UCSD-AML1 (cell line): Measurements from ENCODE around the gene WDR11.
A peak's percentile ranks its signal among the peaks of the same experiment; 100 is the strongest.
"Not testable (repeated sequence)": the region's sequence is repeated elsewhere in the genome, so short reads cannot be mapped to it uniquely, and the experiment has no call there.

Experiments
- DNase-seq: peaks from one replicate; lab custom pipeline; 2025; ENCODE audit not compliant: unreplicated experiment; lab: John Stamatoyannopoulos, UW

Gene WDR11

DNA sequence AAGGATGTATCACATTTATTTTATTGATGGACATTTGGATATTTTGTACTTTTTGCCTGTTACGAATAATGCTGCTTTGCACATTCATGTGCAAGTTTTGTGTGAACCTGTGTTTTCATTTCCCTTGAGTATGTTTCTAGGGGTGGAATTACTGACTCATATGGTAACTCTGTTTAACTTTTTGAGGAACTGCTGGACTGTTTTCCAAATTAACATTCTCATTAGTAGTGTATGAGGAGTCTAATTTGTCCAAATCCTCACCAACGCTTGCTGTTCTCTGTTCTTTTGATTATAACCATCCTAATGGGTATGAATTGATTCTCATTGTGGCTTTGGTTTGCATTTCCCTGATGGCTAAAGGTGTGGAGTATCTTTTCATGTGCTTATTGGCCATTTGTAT lies 3.2 kb downstream of the WDR11 start:
- no peak for DNase-seq

GRCh38 chr10:120861178-120861855 lies 10.2 kb downstream of the WDR11 start:
- DNase-seq: no peak

DNA sequence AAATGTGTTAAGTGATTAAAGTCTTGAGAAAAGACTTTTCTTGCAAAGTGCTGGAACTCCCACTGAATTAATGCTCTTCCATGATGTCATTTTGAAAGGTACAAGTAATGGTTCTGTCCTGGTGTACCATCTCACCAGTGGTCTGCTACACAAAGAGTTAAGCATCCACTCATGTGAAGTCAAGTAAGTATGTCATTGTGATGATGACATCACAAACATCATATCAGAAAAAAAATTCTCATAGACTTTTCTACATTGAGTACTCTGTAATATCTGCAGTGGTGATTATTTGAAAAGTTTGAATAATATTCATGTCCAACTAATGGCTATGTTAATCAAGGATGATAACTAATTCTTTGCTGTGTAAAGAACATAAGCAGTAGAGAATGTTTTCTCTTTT lies 22.6 kb downstream of the WDR11 start:
- DNase-seq: no peak

- no peak for DNase-seq
These were observed 31.9 kb downstream of the WDR11 start for GRCh38 chr10:120883071-120883470.

GRCh38 chr10:120887482-120887881 lies 36.3 kb downstream of the WDR11 start:
- no peak for DNase-seq

- DNase-seq: no peak
These were observed 40.2 kb downstream of the WDR11 start for GRCh38 chr10:120891365-120891764.

- no peak for DNase-seq
These were observed 43.4 kb downstream of the WDR11 start for GRCh38 chr10:120894556-120894955.

DNA sequence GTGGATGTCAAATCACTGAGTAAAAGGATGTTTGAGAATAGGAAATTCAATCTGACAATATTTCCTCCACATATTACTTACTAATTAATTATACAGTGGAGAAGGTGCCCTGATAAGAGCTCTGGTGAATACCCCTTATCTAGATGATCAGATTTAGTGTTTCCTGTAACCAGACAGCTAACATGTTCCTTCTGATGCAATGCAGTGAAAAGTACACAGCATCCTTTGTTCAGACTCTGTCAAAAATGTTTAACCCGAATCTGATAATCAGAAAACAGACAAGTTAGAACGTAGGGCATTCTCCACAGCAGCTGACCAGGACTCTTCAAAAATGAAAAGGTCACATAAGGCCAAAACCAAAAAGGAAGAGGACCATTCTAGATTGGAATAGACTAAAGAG lies 46.2 kb downstream of the WDR11 start:
- DNase-seq: no peak

DNA sequence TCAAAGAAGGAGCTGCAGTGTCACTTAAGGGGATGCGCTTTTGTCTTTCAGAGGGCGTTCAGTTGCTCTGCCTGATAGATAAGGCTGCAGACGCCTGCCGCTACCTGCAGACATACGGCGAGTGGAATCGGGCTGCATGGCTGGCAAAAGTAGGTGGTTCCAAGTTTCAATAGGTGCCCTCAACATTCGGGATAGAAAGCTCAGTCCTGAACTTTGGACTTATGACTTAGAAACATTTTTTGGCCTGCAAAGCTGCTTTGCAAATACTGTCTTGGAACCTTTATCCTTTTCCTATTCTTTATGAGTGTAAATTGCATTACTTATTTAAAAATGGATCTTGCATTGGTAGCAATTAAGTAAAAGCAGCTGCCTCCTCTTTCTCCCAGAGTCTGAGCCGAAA lies 54.1 kb downstream of the WDR11 start:
- DNase-seq: no peak

- no peak for DNase-seq
These were observed 66.5 kb downstream of the WDR11 start for GRCh38 chr10:120917521-120918250.

DNA sequence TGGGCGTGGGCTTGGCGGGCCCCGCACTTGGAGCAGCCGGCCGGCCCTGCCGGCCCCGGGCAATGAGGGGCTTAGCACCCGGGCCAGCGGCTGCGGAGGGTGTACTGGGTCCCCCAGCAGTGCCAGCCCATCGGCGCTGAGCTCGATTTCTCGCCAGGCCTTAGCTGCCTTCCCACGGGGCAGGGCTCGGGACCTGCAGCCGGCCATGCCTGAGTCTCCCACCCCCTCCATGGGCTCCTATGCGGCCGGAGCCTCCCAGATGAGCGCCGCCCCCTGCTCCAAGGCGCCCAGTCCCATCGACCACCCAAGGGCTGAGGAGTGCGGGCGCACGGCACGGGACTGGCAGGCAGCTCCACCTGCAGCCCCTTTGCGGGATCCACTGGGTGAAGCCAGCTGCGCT lies 72.7 kb downstream of the WDR11 start:
- DNase-seq: not testable (repeated sequence)

- no peak for DNase-seq
These were observed 75.4 kb downstream of the WDR11 start for GRCh38 chr10:120926611-120927010.

DNA sequence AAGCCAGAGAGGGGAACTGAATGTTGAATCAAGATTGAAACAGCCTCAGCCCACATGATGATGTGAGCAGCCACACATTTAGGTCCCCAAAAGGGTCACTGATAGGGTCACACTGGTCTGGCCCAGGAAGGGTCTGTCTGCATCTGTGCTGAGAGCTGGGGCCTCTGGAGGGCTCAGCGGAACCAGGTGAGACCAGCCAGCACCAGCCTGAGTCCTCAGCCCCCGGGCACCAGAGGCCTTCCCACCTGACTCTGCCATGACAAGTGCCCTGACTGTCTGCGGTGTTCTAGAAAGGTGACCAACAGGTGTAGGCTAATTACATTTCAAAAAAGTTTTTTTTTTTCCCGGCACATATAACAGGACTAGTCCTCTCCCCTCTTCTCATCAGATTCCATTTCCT lies 76.2 kb downstream of the WDR11 start:
- DNase-seq: no peak

DNA sequence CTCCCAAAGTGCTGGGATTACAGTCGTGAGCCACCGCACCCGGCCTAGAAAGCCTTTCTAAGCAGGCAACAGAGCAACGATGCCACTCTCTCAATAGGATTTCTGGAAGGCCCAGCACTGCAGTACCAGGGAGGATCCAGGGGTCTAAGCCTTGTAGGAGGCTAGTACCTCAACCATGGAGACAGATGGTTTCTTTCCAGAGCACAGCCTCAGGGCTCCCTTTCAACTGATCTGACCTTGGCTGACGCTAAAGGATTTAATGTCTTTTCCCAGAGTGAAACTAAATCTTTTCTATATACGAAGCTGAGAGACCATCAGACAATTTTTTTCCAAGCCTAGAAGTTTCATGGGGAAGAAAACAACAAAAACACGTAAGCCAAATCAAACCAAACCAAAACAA lies 78.0 kb downstream of the WDR11 start:
- DNase-seq: no peak

DNA sequence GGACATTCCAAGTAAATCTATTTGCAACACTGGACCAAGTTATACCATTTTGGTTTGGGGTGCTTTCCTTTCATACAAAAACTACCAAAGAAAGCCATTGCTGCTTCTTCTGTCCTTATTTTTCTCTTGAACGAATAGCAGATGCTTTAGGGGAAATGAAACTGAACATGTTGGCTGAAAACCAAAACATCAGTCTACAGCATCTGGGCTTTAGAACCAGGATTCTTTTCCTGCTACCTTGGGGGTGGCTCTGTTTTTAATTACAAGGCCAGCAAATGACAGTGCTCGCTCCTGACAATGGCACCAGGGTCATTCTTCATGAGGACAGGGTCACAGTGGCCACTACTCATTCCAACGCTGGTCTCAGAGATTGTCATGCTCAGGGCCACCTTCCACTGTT lies 80.3 kb downstream of the WDR11 start:
- DNase-seq: no peak

GRCh38 chr10:120931999-120932398 lies 80.8 kb downstream of the WDR11 start:
- no peak for DNase-seq

- DNase-seq: no peak
These were observed 87.7 kb downstream of the WDR11 start for GRCh38 chr10:120938822-120939221.

GRCh38 chr10:120940299-120940900 lies 89.2 kb downstream of the WDR11 start:
- no peak for DNase-seq

- DNase-seq: no peak
These were observed 90.3 kb downstream of the WDR11 start for GRCh38 chr10:120941501-120941900.

- DNase-seq: peak; percentile 75
These were observed 91.7 kb downstream of the WDR11 start for GRCh38 chr10:120942806-120943413.

DNA sequence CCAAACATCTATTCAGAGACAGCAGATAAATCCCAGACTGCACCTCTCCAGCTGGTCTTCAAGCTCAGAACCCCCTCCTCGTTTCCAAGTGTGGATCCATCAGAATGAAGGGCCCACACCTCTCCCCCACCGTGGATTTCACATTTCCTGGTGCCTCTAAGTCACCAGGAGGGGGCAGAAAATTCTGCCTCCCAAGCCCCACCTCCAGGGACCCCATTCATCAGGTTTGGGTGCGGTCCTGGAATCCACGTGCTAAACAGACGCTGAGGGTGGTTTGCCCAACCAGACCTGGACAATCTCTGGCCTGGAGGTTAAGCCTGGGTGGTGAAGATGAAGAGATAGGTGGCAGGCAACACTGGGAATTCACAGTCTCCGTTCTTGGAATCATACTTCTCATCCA lies 92.4 kb downstream of the WDR11 start:
- no peak for DNase-seq

DNA sequence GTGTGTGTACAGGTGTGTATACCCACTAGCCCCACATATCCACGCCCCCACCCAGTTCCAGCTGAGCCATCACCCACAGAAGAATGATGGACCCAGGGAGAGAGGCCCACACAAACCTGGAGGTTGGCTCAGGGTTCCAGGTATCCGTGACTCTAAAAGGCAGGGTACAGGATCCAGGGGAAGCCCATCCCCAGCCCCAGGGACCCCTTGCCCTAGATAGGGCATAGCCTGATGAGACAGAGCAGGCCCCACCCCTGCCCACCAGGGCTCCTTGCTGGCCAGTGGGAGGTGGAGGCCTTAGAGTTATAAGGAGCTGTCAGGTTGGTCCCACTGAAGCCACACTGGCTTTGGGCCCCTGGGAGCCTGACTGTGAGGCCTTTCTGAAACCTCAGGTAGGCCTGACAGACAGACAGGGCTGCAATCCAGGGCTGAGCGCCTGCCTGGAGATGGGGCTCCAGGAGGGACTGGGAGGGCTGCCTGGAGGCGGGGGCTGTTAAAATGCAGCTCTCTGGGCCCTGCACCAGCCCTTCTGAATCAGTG lies 93.5 kb downstream of the WDR11 start:
- DNase-seq: no peak
